Measurements from ENCODE around the gene SAMD5. TPM values are rescaled to one million over a fixed set of nuclear protein-coding genes. Genes with fewer than 3 reads are reported as not detected.

The SAMD5 gene
- total and polyA plus RNA-seq, 2 experiments from 2014 or later, result 0.03 TPM; not detected in 1

DNA sequence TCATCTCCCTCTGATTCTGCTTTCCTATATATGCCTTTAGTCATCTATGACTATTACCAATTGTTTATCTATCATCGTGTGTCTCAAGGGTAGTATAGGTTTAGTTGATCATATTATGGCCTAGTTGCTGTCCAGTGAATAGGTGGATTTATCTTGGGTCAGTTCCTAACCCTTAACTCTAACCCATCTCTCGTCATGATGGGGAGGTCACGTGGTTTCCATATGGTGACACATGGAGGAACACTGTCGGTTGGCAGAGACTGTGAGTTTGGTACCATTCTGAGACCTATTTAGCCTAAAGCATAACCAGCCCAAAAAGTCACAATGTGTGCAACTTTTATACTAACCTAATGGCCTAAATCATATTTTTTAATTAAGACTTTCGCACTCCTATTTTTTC, 103.5 kb downstream of the SAMD5 start:
- TF ChIP-seq, protein P1, sequence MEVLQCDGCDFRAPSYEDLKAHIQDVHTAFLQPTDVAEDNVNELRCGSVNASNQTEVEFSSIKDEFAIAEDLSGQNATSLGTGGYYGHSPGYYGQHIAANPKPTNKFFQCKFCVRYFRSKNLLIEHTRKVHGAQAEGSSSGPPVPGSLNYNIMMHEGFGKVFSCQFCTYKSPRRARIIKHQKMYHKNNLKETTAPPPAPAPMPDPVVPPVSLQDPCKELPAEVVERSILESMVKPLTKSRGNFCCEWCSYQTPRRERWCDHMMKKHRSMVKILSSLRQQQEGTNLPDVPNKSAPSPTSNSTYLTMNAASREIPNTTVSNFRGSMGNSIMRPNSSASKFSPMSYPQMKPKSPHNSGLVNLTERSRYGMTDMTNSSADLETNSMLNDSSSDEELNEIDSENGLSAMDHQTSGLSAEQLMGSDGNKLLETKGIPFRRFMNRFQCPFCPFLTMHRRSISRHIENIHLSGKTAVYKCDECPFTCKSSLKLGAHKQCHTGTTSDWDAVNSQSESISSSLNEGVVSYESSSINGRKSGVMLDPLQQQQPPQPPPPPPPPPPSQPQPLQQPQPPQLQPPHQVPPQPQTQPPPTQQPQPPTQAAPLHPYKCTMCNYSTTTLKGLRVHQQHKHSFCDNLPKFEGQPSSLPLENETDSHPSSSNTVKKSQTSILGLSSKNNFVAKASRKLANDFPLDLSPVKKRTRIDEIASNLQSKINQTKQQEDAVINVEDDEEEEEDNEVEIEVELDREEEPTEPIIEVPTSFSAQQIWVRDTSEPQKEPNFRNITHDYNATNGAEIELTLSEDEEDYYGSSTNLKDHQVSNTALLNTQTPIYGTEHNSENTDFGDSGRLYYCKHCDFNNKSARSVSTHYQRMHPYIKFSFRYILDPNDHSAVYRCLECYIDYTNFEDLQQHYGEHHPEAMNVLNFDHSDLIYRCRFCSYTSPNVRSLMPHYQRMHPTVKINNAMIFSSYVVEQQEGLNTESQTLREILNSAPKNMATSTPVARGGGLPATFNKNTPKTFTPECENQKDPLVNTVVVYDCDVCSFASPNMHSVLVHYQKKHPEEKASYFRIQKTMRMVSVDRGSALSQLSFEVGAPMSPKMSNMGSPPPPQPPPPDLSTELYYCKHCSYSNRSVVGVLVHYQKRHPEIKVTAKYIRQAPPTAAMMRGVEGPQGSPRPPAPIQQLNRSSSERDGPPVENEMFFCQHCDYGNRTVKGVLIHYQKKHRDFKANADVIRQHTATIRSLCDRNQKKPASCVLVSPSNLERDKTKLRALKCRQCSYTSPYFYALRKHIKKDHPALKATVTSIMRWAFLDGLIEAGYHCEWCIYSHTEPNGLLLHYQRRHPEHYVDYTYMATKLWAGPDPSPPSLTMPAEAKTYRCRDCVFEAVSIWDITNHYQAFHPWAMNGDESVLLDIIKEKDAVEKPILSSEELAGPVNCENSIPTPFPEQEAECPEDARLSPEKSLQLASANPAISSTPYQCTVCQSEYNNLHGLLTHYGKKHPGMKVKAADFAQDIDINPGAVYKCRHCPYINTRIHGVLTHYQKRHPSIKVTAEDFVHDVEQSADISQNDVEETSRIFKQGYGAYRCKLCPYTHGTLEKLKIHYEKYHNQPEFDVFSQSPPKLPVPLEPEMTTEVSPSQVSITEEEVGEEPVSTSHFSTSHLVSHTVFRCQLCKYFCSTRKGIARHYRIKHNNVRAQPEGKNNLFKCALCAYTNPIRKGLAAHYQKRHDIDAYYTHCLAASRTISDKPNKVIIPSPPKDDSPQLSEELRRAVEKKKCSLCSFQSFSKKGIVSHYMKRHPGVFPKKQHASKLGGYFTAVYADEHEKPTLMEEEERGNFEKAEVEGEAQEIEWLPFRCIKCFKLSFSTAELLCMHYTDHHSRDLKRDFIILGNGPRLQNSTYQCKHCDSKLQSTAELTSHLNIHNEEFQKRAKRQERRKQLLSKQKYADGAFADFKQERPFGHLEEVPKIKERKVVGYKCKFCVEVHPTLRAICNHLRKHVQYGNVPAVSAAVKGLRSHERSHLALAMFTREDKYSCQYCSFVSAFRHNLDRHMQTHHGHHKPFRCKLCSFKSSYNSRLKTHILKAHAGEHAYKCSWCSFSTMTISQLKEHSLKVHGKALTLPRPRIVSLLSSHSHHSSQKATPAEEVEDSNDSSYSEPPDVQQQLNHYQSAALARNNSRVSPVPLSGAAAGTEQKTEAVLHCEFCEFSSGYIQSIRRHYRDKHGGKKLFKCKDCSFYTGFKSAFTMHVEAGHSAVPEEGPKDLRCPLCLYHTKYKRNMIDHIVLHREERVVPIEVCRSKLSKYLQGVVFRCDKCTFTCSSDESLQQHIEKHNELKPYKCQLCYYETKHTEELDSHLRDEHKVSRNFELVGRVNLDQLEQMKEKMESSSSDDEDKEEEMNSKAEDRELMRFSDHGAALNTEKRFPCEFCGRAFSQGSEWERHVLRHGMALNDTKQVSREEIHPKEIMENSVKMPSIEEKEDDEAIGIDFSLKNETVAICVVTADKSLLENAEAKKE (CRISPR knock-in tag; IDR thresholded peaks at IDR 0.05), result no peak
- TF ChIP-seq JUNB (IDR thresholded peaks at IDR 0.05; ENCODE audit: unreplicated experiment), result no peak
- no peaks in the 10 kb centered on the region for H3K4me1 Mint-ChIP-seq
- Histone ChIP-seq H3K27me3 (ENCODE audit: insufficient read depth) (no peaks in the 10 kb centered on the region), H2AFZ (no peak overlapping the region), H3K4me1 (ENCODE audit: insufficient read depth) (no peaks in the 10 kb centered on the region), H3K4me3 (no peak overlapping the region), H4K20me1 (replicated peaks; ENCODE audit: insufficient read depth) (no peaks in the 10 kb centered on the region), H3K79me2 (replicated peaks; ENCODE audit: insufficient read depth) (no peaks in the 10 kb centered on the region), H3K27ac (ENCODE audit: low read depth) (no peak overlapping the region), H3K9me2 (ENCODE audit: insufficient read depth) (no peaks in the 10 kb centered on the region), H3K4me2 (no peak overlapping the region), H3K36me3 (ENCODE audit: insufficient read depth) (no peaks in the 10 kb centered on the region), H3F3A (replicated peaks; ENCODE audit: low read depth) (no peaks in the 10 kb centered on the region)
- H3K9me3 Mint-ChIP-seq, result no peaks in the 10 kb centered on the region
- DNase-seq (ENCODE audit: low spot score), result no peak
- peaks cover 1% of the 10 kb centered on the region for H3K27me3 Mint-ChIP-seq (ENCODE audit: insufficient read depth, low read depth, poor library complexity)
- H3K36me3 Mint-ChIP-seq (ENCODE audit: low read depth), result no peaks in the 10 kb centered on the region
- H3K4me3 Mint-ChIP-seq, result no peak overlapping the region
- ATAC-seq, result no peak
- no peak overlapping the region for H3K27ac Mint-ChIP-seq

GRCh38 chr6:147614501-147614900, 106.0 kb downstream of the SAMD5 start:
- Histone ChIP-seq H3K36me3 (ENCODE audit: insufficient read depth) (no peaks in the 10 kb centered on the region), H3K4me3 (no peak overlapping the region), H4K20me1 (replicated peaks; ENCODE audit: insufficient read depth) (no peaks in the 10 kb centered on the region), H3K4me2 (no peak overlapping the region), H3K4me1 (ENCODE audit: insufficient read depth) (no peaks in the 10 kb centered on the region), H3K27ac (ENCODE audit: low read depth) (no peak overlapping the region), H3K27me3 (ENCODE audit: insufficient read depth) (no peaks in the 10 kb centered on the region), H3K79me2 (replicated peaks; ENCODE audit: insufficient read depth) (no peaks in the 10 kb centered on the region), H3F3A (replicated peaks; ENCODE audit: low read depth) (no peaks in the 10 kb centered on the region), H2AFZ (no peak overlapping the region), H3K9me2 (ENCODE audit: insufficient read depth) (no peaks in the 10 kb centered on the region)
- Mint-ChIP-seq H3K9me3 (no peaks in the 10 kb centered on the region), H3K4me3 (no peak overlapping the region), H3K27me3 (ENCODE audit: insufficient read depth, low read depth, poor library complexity) (peaks cover 1% of the 10 kb centered on the region), H3K27ac (no peak overlapping the region), H3K4me1 (no peaks in the 10 kb centered on the region), H3K36me3 (ENCODE audit: low read depth) (no peaks in the 10 kb centered on the region)
- ATAC-seq (no peak), DNase-seq (ENCODE audit: low spot score) (no peak)
- TF ChIP-seq ETS1 (IDR thresholded peaks at IDR 0.05) (no peak), ZNF331 (CRISPR knock-in tag; IDR thresholded peaks at IDR 0.05; ENCODE audit: low read depth) (no peak), JUNB (IDR thresholded peaks at IDR 0.05; ENCODE audit: unreplicated experiment) (no peak), POLR2AphosphoS5 (IDR thresholded peaks at IDR 0.05; ENCODE audit: low read depth) (no peak)
- TF ChIP-seq, protein P1 (CRISPR knock-in tag; IDR thresholded peaks at IDR 0.05), result no peak

Measured in GM23338 (cell line).